ENCODE measurements around the gene LTBP2.

The LTBP2 gene

DNA sequence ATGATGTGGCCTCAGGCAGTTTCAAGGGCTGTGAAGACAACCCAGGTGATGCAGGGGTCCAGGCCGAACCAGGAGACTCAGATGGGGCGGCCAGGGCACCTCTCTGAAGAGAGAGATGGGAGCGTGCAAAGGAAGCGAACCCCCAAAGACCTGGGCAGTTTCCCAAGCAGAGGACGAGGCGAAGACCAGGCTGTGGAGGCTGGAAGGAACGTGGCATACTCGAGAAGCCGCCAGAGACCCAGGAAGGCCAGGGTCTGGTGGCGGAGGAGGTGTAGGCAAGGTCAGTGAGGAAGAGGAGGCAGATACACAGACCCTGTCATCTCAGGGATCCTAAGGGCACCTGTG is 24.7 kb downstream of the LTBP2 start:
- DNase-seq: no peak

DNA sequence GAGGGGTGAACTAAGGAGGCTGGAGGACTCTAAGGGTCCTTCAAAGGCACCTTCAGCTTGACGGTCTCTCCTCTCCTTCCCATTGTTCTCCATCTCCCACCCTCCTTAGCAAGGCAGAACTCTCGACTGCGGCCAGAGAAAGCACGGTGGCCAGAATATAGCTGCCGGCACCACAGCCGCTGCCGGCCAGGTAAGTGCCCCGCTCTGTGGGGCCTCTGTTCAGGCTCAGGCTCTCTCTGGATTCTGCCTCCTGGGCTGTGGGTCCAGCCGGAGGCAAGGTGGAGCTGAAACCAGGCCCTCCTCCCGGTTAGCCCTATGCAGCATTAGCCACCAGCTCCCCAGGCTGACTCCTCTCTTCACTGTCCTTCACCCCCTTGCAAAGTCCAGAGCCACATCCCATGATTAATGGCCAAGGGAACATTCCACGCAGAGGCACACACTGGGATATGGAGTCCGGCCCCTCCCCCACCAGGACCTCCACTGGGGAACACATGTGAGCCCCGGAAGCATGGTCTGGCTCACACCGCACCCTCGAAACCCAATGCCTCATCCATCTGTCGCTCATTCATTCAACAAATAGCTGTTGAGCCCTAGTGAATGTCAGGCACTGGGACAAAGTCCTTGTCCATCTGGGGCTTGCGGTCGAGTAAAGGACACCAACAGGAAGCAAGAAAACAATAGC is 25.2 kb downstream of the LTBP2 start:
- no peak for DNase-seq

GRCh38 chr14:74585406-74586335 is 26.4 kb downstream of the LTBP2 start:
- DNase-seq: no peak

DNA sequence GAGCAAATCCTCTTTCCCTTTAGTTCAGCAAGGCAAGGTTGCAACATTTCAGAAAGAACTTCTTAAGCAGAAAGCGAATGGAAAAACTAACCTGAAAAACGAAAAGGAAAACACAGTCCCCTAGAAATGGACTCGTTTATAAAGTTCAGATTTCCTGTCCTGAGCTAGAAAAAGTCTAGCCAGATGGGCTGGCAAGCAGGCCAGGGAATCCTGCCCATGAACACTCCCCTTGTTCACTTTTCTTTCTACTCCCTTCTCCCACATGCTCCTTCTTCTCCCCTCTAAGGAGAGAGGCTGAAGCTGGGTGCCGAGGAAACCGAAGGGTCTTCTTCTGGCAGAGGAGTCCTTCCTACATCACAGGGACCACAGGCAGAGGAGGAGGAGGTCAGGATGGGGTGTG is 27.1 kb downstream of the LTBP2 start:
- no peak for DNase-seq

DNA sequence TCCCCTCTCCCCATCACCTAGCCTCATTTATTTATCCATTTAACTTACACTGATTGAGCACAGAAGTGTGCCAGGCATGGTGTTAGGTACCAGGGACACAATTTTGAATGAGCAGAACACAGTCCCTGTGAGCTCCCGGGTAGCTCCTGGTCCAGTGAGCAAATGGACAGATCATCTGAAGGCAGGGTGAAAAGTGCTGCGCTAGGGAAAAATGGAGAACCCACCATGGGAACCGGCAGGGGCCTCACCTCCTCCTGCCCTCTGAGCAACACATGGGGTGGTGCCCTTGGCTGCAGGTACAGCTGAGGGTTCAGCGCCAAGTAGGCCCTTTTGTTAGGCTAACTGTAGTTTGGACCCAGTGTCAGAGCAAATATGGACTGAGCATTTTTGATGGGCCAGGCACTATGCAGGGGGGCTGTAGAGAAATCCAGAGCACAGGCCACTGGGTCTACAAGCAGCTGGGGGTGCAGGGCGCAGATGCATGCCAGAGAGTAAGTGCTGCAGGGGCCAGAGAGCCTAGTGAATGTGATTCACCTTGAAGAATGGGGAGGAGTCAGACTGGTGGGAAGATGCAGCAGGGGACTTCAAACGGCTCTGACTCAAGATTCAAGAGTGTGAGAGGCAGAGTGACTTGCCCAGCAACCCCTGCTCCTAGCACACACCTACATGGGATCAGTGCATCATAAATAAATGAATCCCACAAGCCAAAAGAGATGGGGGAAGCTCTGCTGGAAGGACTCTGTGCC is 28.2 kb downstream of the LTBP2 start:
- no peak for DNase-seq

GRCh38 chr14:74582910-74583581 is 29.0 kb downstream of the LTBP2 start:
- no peak for DNase-seq

DNA sequence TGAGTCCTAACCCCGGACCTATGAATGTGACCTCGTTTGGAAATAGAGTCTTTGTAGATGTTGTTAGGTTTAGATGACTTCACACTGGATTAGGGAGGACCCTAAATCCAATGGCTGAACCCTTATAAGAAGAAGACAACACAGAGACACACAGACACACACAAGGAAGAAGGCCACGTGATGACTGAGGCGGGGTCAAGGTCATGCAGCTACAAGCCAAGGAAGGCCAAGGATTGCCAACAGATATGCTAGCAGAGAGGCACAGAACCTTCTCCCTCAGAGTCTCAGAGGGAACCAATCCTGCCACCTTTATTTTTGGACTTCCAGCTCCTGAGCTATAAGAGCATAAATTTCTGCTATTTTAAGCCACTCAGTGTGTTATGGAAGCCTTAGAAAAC is 31.8 kb downstream of the LTBP2 start:
- no peak for DNase-seq

GRCh38 chr14:74579447-74580274 is 32.4 kb downstream of the LTBP2 start:
- DNase-seq: no peak

DNA sequence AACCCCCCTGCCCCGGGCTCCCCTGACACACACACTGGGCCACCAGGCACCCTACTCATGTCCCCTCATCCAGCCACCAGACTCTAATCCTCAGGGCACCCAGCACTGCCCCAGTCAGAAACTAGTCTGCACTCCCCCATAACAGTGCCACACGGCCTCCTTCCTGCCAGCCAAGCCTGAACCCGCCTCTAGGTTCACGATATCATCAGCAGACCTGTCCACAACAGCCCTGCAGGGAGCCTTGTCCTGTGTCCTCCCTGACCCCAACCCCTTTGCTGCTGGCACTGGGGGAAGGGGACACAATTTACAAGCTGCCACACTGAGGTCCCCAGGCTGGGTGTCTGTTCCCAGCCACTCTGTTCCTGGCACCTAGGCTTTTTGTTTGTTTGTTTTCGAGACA is 33.6 kb downstream of the LTBP2 start:
- DNase-seq: no peak

GRCh38 chr14:74577948-74578275 is 34.1 kb downstream of the LTBP2 start:
- DNase-seq: no peak

- no peak for DNase-seq
Observed at GRCh38 chr14:74577247-74577947, 34.6 kb downstream of the LTBP2 start.

DNA sequence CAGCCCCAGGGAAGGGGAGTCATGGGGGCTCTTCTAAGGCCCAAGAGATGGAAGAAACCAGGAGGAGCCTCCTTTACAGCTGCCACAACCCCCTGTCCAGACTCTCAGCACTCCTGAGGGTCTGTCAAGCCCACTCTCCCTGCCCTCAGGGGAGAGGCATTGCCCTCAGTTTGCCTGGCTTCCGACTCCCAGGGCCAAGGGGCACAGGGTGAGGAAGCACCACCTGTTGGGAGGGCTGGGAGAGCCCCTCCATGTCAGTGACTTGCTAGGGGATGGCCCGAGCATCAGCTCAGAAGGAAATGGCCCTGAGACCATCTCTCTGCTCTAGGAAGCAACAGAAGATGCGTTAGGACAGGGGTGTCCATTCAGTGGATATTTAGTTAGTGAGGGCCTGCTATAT is 36.1 kb downstream of the LTBP2 start:
- no peak for DNase-seq

DNA sequence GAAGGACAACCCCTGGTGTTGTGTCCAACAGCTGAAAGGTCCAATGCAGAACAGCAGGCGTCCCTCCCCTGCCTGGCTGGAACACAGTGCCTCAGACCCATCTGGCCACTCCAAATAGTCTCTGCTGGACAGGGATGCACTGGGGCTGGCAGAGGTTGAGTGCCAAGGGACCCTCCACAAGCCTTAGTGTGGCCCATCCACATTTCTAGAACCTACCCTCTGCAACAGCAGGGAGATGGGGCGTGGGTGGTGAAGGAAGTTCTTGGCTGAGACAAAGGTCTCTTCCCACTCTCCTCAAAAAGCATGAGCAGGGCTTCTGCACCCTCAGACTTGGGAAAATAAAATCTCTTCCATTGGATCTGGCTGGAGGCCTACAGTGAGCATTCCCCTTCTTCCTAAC is 36.5 kb downstream of the LTBP2 start:
- no peak for DNase-seq

- DNase-seq: no peak
Observed at GRCh38 chr14:74574706-74575105, 37.3 kb downstream of the LTBP2 start.

DNA sequence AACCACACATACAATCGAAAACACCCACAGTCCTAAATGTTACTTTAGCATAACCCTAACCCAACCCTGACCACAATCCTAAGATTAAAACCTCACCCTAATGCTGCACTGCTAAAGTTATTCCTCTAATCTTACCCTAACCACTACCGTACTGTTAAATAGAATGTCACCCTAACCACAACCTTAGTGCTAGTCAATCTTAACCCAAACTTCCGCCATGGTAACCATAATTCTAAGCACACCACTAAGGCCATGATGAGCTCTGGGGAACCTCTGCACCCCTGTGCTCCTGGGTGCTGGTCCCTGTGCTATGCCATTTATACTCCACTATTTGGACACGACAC is 38.0 kb downstream of the LTBP2 start:
- DNase-seq: no peak

- no peak for DNase-seq
Observed at GRCh38 chr14:74573421-74574089, 38.5 kb downstream of the LTBP2 start.

GRCh38 chr14:74572726-74573301 is 39.2 kb downstream of the LTBP2 start:
- DNase-seq: no peak

DNA sequence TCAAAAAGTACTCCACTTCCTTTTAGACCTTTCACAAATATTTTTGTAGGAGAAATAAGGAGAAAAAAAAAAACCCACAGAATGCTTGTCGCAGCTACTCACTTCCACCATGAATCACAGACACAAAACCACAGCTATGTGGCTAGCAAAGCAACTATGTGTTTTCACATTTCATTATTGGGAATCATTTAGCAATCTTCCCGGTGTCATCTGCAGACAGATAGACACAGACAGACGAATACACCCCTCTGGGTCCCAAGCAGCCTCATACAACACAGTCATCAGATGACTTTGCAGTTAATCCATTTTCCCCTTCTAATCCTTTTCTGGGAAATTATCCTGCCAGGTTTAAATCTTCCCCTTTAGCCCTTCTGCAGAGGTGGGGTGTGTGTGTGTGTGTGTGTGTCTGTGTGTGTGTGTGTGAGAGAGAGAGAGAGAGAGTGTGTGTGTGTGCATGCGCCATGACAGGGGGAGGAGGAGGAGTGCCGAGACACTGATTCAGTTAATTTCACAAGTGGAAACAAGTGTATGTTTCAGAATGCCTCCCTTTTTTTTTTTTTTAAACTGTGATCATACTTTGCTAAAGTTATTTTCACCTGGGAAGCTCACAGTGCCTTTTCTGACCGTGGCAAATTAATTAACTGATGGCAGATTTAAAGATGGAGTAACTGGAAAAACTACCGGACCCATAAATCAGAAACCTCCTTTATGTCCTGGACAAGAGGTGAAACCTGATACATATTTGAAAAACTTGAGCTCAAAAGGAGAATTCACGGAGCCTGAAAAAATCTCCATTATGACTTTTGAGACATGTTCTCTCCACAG is 39.9 kb downstream of the LTBP2 start:
- DNase-seq: peak; percentile 86

GRCh38 chr14:74571441-74571841 is 40.6 kb downstream of the LTBP2 start:
- DNase-seq: no peak

- no peak for DNase-seq
Observed at GRCh38 chr14:74570696-74571095, 41.3 kb downstream of the LTBP2 start.

Measured in NCI-H524 treated with DMSO at 0.1 percent for 48 hours (cell line).